K562 (cell line): Measurements from ENCODE around the gene PET100. TPM values are rescaled to one million over a fixed set of nuclear protein-coding genes. Genes with fewer than 3 reads are reported as not detected.
A peak's percentile ranks its signal among the peaks of the same experiment; 100 is the strongest.

ENCODE experiments used
- DPF2 ChIP-seq: fragments of 450-650 bp; IDR thresholded peaks from 2 replicates; pipeline ENCODE4 v1.6.1; 2016
- GATAD2A ChIP-seq: fragments of 450-650 bp; IDR thresholded peaks from 2 replicates; pipeline ENCODE4 v1.6.1; 2017
- HMBOX1 ChIP-seq: sonication (generic); IDR thresholded peaks from 2 replicates; pipeline ENCODE4 v1.6.1; 2016
- HMG20A ChIP-seq: fragments of 450-650 bp; formaldehyde crosslinking; conservative IDR thresholded peaks from 2 replicates; pipeline ENCODE4 v1.4.0; 2020; ENCODE audit warnings: mild to moderate bottlenecking, mixed read lengths
- KLF1 ChIP-seq: fragments of 450-650 bp; IDR thresholded peaks from 2 replicates; pipeline ENCODE4 v1.6.1; 2016; ENCODE audit warnings: missing genetic modification characterization, missing compliant biosample characterization
- L3MBTL2 ChIP-seq: fragments of 450-650 bp; IDR thresholded peaks from 2 replicates; pipeline ENCODE4 v1.6.1; 2016; ENCODE audit warnings: mild to moderate bottlenecking, moderate library complexity
- LARP7 ChIP-seq: fragments of 450-650 bp; IDR thresholded peaks from 2 replicates; pipeline ENCODE4 v1.6.1; 2016
- NFIX ChIP-seq: fragments of 250-450 bp; sonication (Bioruptor Pico); IDR thresholded peaks from 2 replicates; pipeline ENCODE4 v1.4.0; 2020; ENCODE audit warnings: low read depth, mild to moderate bottlenecking, moderate library complexity
- PHB2 ChIP-seq: fragments of 450-650 bp; IDR thresholded peaks from 2 replicates; pipeline ENCODE4 v1.6.1; 2017; ENCODE audit warnings: low read depth
- RFX7 ChIP-seq: fragments of 250-450 bp; sonication (Bioruptor Pico); IDR thresholded peaks from 2 replicates; pipeline ENCODE4 v1.5.1; 2021; ENCODE audit warnings: mild to moderate bottlenecking
- TCF7L2 ChIP-seq: fragments of 150-350 bp; IDR thresholded peaks from 2 replicates; pipeline ENCODE4 v1.6.1; 2016; ENCODE audit warnings: low read depth, mild to moderate bottlenecking, low read length, moderate library complexity
- TFAM ChIP-seq: fragments of 250-450 bp; sonication (Bioruptor Pico); conservative IDR thresholded peaks from 2 replicates; pipeline ENCODE4 v1.5.0; 2021; ENCODE audit warnings: mild to moderate bottlenecking, moderate library complexity
- USF2 ChIP-seq: sonication (generic); formaldehyde crosslinking; IDR thresholded peaks from 2 replicates; pipeline ENCODE4 v1.5.0; 2020; ENCODE audit warnings: missing genetic modification reagents
- ZBTB11 ChIP-seq, 3 experiments: fragments of 200-800 bp in 1 of 3; fragments of 250-450 bp in 1 of 3; fragments of 450-650 bp in 1 of 3; sonication (Bioruptor Pico) in 1 of 3; sonication (Bioruptor generic) in 1 of 3; formaldehyde crosslinking in 1 of 3; IDR thresholded peaks; 2 replicates each; pipeline versions ENCODE4 v1.6.1 to v1.8.0; 2016 to 2022; ENCODE audit warnings: mild to moderate bottlenecking in 2 of 3, missing genetic modification characterization in 2 of 3, missing compliant biosample characterization in 1 of 3, moderate library complexity in 1 of 3
- ZBTB9 ChIP-seq: fragments of 450-650 bp; formaldehyde crosslinking; IDR thresholded peaks from 2 replicates; pipeline ENCODE4 v1.4.0; 2020; ENCODE audit warnings: mild to moderate bottlenecking, moderate library complexity
- ZEB2 ChIP-seq: fragments of 450-650 bp; IDR thresholded peaks from 2 replicates; pipeline ENCODE4 v1.6.1; 2016
- ZFPM2 ChIP-seq: fragments of 250-450 bp; sonication (Bioruptor Pico); IDR thresholded peaks from 2 replicates; pipeline ENCODE4 v1.5.1; 2022; ENCODE audit warnings: mild to moderate bottlenecking
- ZNF121 ChIP-seq: sonication (generic); formaldehyde crosslinking; conservative IDR thresholded peaks from 2 replicates; pipeline ENCODE4 v1.8.0; 2022; ENCODE audit warnings: missing genetic modification reagents
- ZNF445 ChIP-seq: fragments of 250-450 bp; sonication (Bioruptor Pico); IDR thresholded peaks from 2 replicates; pipeline ENCODE4 v1.4.0; 2020; ENCODE audit warnings: low read depth, mild to moderate bottlenecking, moderate library complexity
- ZNF583 ChIP-seq: fragments of 250-450 bp; sonication (Bioruptor Pico); IDR thresholded peaks from 2 replicates; pipeline ENCODE4 v1.4.0; 2020
- ZNF584 ChIP-seq: fragments of 200-800 bp; sonication (Bioruptor generic); IDR thresholded peaks from 2 replicates; pipeline ENCODE4 v1.6.1; 2016; ENCODE audit warnings: low read depth, mild to moderate bottlenecking, missing genetic modification characterization, missing compliant biosample characterization
- ZNF668 ChIP-seq: fragments of 250-450 bp; sonication (Bioruptor Pico); IDR thresholded peaks from 2 replicates; pipeline ENCODE4 v1.8.0; 2022; ENCODE audit warnings: mild to moderate bottlenecking, inconsistent platforms
- ZNF717 ChIP-seq: fragments of 250-450 bp; sonication (Bioruptor Pico); IDR thresholded peaks from 2 replicates; pipeline ENCODE4 v1.5.0; 2021
- ZNF77 ChIP-seq: fragments of 250-450 bp; sonication (Bioruptor Pico); IDR thresholded peaks from 2 replicates; pipeline ENCODE4 v1.5.0; 2020
- ZNF785 ChIP-seq: fragments of 250-450 bp; sonication (Bioruptor Pico); IDR thresholded peaks from 2 replicates; pipeline ENCODE4 v1.4.0; 2020; ENCODE audit warnings: mild to moderate bottlenecking
- polyA plus RNA-seq, 8 experiments: library from polyadenylated mRNA; depleted of rRNA in 4 of 8; stranded (reverse) in 5 of 8; unstranded in 3 of 8; fragments of >200 nt; fragmentation: Nextera tagmentation in 2 of 8; fragmentation: Illumina TruSeq in 1 of 8; extraction: Ambion mirVana in 2 of 8; extraction: Trizol in 1 of 8; gene quantifications; 2 replicates each; pipeline versions ENCODE4 v1.2.1 to v1.2.3, GENCODE V29; 2011 to 2014; ENCODE audit warnings: inconsistent platforms in 1 of 8, missing spikeins in 1 of 8
- total RNA-seq, 7 experiments: library from RNA; depleted of rRNA in 6 of 7; stranded (reverse); fragments of >200 nt in 6 of 7; fragmentation: Illumina TruSeq in 2 of 7; extraction: Trizol in 2 of 7; gene quantifications; 2 replicates each; pipeline versions ENCODE4 v1.2.1 to v1.2.3, GENCODE V29; 2011 to 2021; ENCODE audit warnings: low replicate concordance in 1 of 7

PET100 gene
- total and polyA plus RNA-seq, 9 of the 15 experiments (the other 6 are each of a cell fraction or from before 2014, with no cell fraction given) = 62.3 to 351 (median 98.3) TPM

- no peak for TF ChIP-seq ZNF785 (CRISPR knock-in tag)
- peak; percentile 84 for TF ChIP-seq KLF1
- TF ChIP-seq ZNF583 (CRISPR knock-in tag) = no peak
- TF ChIP-seq HMBOX1 = no peak
- TF ChIP-seq LARP7 = no peak
- TF ChIP-seq ZNF445 (CRISPR knock-in tag) = no peak
- no peak for TF ChIP-seq ZNF121
- peak; percentile 84 for TF ChIP-seq L3MBTL2
- no peak for TF ChIP-seq ZBTB11 (CRISPR knock-in tag; IDR thresholded peaks at IDR 0.05)
- no peak for TF ChIP-seq ZNF584
- TF ChIP-seq PHB2 = no peak
- no peak for TF ChIP-seq ZNF668 (CRISPR knock-in tag)
- no peak for TF ChIP-seq ZBTB9 (CRISPR knock-in tag)
- 0 out of 2 replicates have a peak, but pooled peaks have one; percentile 11 for TF ChIP-seq GATAD2A
- no peak for TF ChIP-seq HMG20A (CRISPR knock-in tag)
- TF ChIP-seq DPF2 = no peak
- no peak for TF ChIP-seq ZNF717 (CRISPR knock-in tag)
- TF ChIP-seq ZEB2 = no peak
- TF ChIP-seq ZFPM2 = no peak
- TF ChIP-seq TFAM (CRISPR knock-in tag) = no peak
- TF ChIP-seq USF2 = no peak
- no peak for TF ChIP-seq RFX7 (CRISPR knock-in tag)
- TF ChIP-seq ZNF77 (CRISPR knock-in tag) = no peak
- no peak for TF ChIP-seq NFIX
- TF ChIP-seq TCF7L2 = no peak
These were observed at the start of gene PET100, which contains the start of gene XAB2 (continued) for GRCh38 chr19:7629347-7630054.
